Colon (tissue), 2 donors: ENCODE data around the gene SELENOM.
"Not testable (repeated sequence)": the region's sequence is repeated elsewhere in the genome, so short reads cannot be mapped to it uniquely, and the experiment has no call there.

Experiments used
- FAIRE-seq: peaks from 2 replicates; lab custom pipeline; 2012; peaks lifted over from hg19 to GRCh38; lab: Jason Lieb, UNC
- donor health status: control.
- donor health status: control.

Gene SELENOM

GRCh38 chr22:31078389-31078788 lies 29.0 kb downstream of the SELENOM start:
- FAIRE-seq, result not testable (repeated sequence)

GRCh38 chr22:31077681-31078080 lies 29.7 kb downstream of the SELENOM start:
- no peak for FAIRE-seq

GRCh38 chr22:31075961-31076360 lies 31.4 kb downstream of the SELENOM start:
- no peak for FAIRE-seq

- FAIRE-seq, result not testable (repeated sequence)
Observed at GRCh38 chr22:31073545-31074145, 33.7 kb downstream of the SELENOM start.

GRCh38 chr22:31073125-31073524 lies 34.2 kb downstream of the SELENOM start:
- not testable (repeated sequence) for FAIRE-seq

- not testable (repeated sequence) for FAIRE-seq
Observed at GRCh38 chr22:31069691-31070314, 37.6 kb downstream of the SELENOM start.

GRCh38 chr22:31068970-31069369 lies 38.4 kb downstream of the SELENOM start:
- FAIRE-seq, result no peak

GRCh38 chr22:31064369-31064768 lies 43.0 kb downstream of the SELENOM start:
- FAIRE-seq, result no peak

- FAIRE-seq, result no peak
Observed at GRCh38 chr22:31062566-31063230, 44.7 kb downstream of the SELENOM start.

GRCh38 chr22:31059663-31060062 lies 47.7 kb downstream of the SELENOM start:
- not testable (repeated sequence) for FAIRE-seq

GRCh38 chr22:31056986-31057599 lies 50.3 kb downstream of the SELENOM start:
- no peak for FAIRE-seq

- FAIRE-seq, result no peak
Observed at GRCh38 chr22:31055635-31056159, 51.7 kb downstream of the SELENOM start.

- no peak for FAIRE-seq
Observed at GRCh38 chr22:31055117-31055634, 52.2 kb downstream of the SELENOM start.
